ENCODE data around the gene PPP4R4. TPM values are rescaled to one million over a fixed set of nuclear protein-coding genes. Genes with fewer than 3 reads are reported as not detected.

Gene PPP4R4
- total RNA-seq (under 1 TPM; 0.10 to 0.93 TPM), polyA plus RNA-seq (under 1 TPM in 1 of 2 donors, not detected in 1; 0.08 TPM)
- long read RNA-seq, donor 1: 0 reads
- long read RNA-seq, donor 2: 0 reads

DNA sequence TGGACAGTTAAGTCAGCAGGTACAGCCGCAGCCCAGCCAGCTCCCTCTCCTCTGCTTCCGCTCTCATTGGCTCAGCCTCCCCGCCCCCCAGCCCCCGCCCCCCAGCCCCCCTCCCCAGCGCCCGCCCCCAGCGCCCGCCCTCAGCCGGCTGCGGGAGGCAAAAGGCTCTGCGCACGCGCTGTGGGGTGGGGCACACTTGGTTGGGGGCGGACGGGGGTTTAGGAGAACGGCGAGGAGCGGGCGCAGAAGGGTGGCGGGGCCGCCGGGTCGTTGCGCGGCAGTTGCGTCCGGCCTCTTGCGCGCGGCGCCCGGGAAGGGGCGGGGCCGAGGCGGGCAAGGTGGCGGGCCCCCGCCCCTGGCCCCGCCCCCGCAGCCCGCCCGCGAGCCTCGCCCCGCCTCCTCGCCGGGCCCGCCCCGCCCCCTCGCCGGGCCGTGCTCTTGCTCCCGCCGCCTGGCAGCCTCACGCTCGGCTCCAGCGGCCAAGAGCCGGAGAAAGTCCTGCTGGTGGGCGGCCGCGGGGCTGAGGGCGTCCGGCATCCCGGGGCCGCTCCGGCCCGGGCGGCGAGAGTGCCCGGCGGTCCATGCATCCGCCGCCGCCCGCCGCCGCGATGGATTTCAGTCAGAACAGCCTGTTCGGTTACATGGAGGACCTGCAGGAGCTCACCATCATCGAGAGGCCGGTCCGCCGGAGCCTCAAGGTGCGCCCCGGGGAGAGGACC is at the start of gene PPP4R4:
TSS of gene PPP4R4 (plus strand) at position 438 of the 719 bp plus-strand sequence. CDS start at position 582, 144 bp downstream.
- Histone ChIP-seq H3K27me3 (ENCODE audit: control insufficient read depth in 1 of 2, insufficient read depth in 2 of 2, low read length in 1 of 2) (no peaks in the 10 kb centered on the region), H3K27ac (ENCODE audit: low read depth in 1 of 2, low read length in 2 of 2) (peak within 1 kb of the TSS in 1 of 2 donors; percentile 83), H3K9me3 (ENCODE audit: control insufficient read depth, low read length) (no peaks in the 10 kb centered on the region), H3K4me1 (ENCODE audit: control insufficient read depth in 1 of 2, insufficient read depth in 2 of 2, low read length in 2 of 2) (no peaks in the 10 kb centered on the region), H3K36me3 (ENCODE audit: control insufficient read depth in 1 of 2, insufficient read depth in 2 of 2, low read length in 1 of 2) (no peaks in the 10 kb centered on the region), H3K4me3 (ENCODE audit: low read length in 2 of 2) (peak within 1 kb of the TSS; percentile 44 to 68)
- intact Hi-C loops (cut with DNase I): no loop called here
- 0 to 1% methylated on average over 13 to 84 of the region's 84 CpGs for WGBS, 2 donors
- DNase-seq: peak; percentile 90 to 93
- ATAC-seq (ENCODE audit: low FRiP score): peak; percentile 92

DNA sequence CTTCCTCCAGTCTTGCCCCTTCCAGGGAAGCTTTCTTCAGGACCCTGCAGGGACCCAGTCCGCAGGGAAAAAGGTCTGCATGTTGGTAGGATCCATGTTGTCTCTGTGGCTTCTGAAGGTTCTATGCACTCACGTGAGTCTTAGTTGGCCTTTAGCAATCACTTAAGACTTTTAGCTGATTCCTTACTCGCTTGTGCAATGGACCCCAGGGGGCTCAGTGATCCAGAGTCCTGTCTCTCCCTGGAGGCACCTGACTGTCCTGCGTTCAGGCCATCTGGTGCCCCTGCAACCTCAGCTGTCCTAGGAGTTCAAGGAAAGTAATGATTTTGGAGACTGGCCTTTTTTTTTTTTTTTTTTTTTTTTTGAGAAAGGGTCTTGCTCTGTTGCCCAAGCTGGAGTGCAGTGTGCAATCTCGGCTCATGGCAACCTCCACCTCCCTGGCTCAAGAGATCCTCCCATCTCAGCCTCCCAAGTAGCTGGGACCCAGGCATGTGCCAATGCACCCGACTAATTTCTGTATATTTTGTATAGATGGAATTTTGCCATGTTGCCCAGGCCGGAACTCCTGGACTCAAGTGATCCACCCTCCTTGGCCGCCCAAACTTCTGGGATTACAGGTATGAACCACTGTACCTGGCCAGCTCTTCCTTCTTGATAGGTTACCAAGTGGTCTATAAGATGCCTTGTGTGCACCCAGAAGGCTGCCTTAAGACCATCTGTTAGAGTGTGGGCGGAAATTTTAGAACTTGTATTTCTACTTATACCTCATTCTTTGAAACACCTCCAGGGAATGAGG is 49.3 kb upstream of the PPP4R4 start:
- Histone ChIP-seq H3K9me3 (ENCODE audit: control insufficient read depth, low read length) (peaks cover 5% of the 10 kb centered on the region), H3K36me3 (ENCODE audit: control insufficient read depth in 1 of 2, insufficient read depth in 2 of 2, low read length in 1 of 2) (no peaks in the 10 kb centered on the region), H3K4me3 (ENCODE audit: low read length in 2 of 2) (no peak overlapping the region), H3K4me1 (ENCODE audit: control insufficient read depth in 1 of 2, insufficient read depth in 2 of 2, low read length in 2 of 2) (no peaks in the 10 kb centered on the region), H3K27ac (ENCODE audit: low read depth in 1 of 2, low read length in 2 of 2) (no peak overlapping the region), H3K27me3 (ENCODE audit: control insufficient read depth in 1 of 2, insufficient read depth in 2 of 2, low read length in 1 of 2) (no peaks in the 10 kb centered on the region)
- DNase-seq (no peak), ATAC-seq (ENCODE audit: low FRiP score) (no peak)
- intact Hi-C loops (cut with DNase I): loop anchor here in 1 of 2 donors (5.0 kb wide), 1 partner anchor 42 kb away; the partner anchor contains the start of genes DDX24 and IFI27L1
- 78 to 92% methylated on average over 9 of the region's 9 CpGs for WGBS, 2 donors

DNA sequence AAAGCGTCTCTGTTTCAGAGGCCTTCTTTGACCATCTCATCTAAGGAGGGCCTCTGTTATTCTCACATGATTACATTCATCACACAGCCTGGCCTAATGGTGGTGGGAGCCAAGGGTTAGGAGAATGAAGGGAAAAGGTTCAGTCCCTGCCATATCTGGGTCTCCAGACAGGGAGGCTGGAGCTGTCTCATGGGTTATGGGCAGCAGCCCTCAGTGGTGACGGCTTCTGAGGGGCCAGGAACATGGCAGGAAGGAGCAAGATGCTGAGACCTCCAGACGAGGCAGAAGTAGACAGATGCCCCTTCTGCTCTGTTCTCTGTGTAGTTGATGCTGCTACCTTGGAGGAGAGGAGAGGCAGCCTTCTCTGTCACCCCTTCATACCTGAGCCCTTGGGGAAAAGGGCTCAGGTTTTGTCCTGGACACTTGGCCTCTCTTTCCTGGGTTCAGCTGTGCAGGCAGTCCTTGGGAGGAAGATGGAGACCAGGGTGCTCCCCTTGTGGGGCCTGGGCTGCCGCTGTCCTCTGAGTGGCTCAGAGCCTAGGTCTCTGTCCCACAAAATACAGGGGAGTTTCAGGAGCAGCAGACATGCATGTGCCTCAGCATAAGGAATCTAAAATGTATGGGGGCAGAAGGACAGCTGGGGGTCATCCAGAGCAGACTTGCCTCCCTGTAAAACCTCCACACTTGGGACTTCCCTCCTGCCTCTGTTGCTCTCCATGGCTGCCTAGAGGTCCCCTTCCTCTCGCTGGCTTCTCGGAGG is 48.3 kb upstream of the PPP4R4 start:
- H3K27me3 ChIP-seq (ENCODE audit: control insufficient read depth in 1 of 2, insufficient read depth in 2 of 2, low read length in 1 of 2): no peaks in the 10 kb centered on the region
- DNase-seq (no peak), ATAC-seq (ENCODE audit: low FRiP score) (no peak)
- no peaks in the 10 kb centered on the region for H3K9me3 ChIP-seq (ENCODE audit: control insufficient read depth, low read length)
- no peak overlapping the region for H3K27ac ChIP-seq (ENCODE audit: low read depth in 1 of 2, low read length in 2 of 2)
- H3K36me3 ChIP-seq (ENCODE audit: control insufficient read depth in 1 of 2, insufficient read depth in 2 of 2, low read length in 1 of 2): no peaks in the 10 kb centered on the region
- intact Hi-C loops (cut with DNase I): loop anchor here in 1 of 2 donors (5.0 kb wide), 1 partner anchor 44 kb away; the partner anchor contains the start of genes DDX24 and IFI27L1
- WGBS, 2 donors: 91% methylated on average over 6 of the region's 6 CpGs
- H3K4me3 ChIP-seq (ENCODE audit: low read length in 2 of 2): no peak overlapping the region
- no peaks in the 10 kb centered on the region for H3K4me1 ChIP-seq (ENCODE audit: control insufficient read depth in 1 of 2, insufficient read depth in 2 of 2, low read length in 2 of 2)

DNA sequence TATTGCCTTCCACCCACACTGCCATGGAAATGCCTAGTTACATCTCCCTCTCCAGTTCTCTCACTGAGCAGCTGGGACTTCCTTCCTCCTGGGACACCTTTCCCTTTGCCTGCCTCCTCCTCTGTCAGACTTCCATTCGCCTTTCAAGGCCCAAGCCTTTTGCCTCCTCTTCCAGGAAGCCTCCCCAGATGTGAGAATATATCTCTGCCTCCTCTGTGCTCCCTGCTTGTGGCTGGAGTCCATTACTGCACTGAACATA is 47.8 kb upstream of the PPP4R4 start:
- DNase-seq (no peak), ATAC-seq (ENCODE audit: low FRiP score) (no peak)
- WGBS, 2 donors: 84 to 88% methylated on average over 1 of the region's 1 CpG
- H3K27me3 ChIP-seq (ENCODE audit: control insufficient read depth in 1 of 2, insufficient read depth in 2 of 2, low read length in 1 of 2): no peaks in the 10 kb centered on the region
- H3K9me3 ChIP-seq (ENCODE audit: control insufficient read depth, low read length): no peaks in the 10 kb centered on the region
- no peaks in the 10 kb centered on the region for H3K36me3 ChIP-seq (ENCODE audit: control insufficient read depth in 1 of 2, insufficient read depth in 2 of 2, low read length in 1 of 2)
- no peak overlapping the region for H3K4me3 ChIP-seq (ENCODE audit: low read length in 2 of 2)
- intact Hi-C loops (cut with DNase I): loop anchor here in 1 of 2 donors (5.0 kb wide), 1 partner anchor 44 kb away; the partner anchor contains the start of genes DDX24 and IFI27L1
- no peak overlapping the region for H3K27ac ChIP-seq (ENCODE audit: low read depth in 1 of 2, low read length in 2 of 2)
- H3K4me1 ChIP-seq (ENCODE audit: control insufficient read depth in 1 of 2, insufficient read depth in 2 of 2, low read length in 2 of 2): no peaks in the 10 kb centered on the region

DNA sequence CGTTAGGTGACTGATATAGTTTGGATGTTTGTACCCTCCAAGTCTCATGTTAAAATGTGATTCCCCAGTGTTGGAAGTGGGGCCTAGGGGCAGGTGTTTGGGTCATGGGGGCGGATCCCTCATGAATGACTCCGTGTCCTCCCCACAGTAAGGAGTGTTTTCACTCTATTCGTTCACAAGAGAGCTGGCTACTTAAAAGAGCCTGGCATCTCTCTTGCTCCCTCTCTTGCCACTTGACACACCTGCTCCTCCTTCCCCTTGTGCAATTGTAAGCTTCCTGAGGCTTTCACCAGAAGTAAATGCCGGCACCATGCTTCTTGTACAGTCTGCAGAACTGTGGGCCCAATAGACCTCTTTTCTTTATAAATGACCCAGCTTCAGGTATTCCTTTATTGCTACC is 47.3 kb upstream of the PPP4R4 start:
- no peak for ATAC-seq (ENCODE audit: low FRiP score)
- intact Hi-C loops (cut with DNase I): loop anchor here in 1 of 2 donors (5.0 kb wide), 1 partner anchor 44 kb away; the partner anchor contains the start of genes DDX24 and IFI27L1

GRCh38 chr14:94127330-94127729 is 46.8 kb upstream of the PPP4R4 start:
- Histone ChIP-seq H3K4me1 (ENCODE audit: control insufficient read depth in 1 of 2, insufficient read depth in 2 of 2, low read length in 2 of 2) (no peaks in the 10 kb centered on the region), H3K9me3 (ENCODE audit: control insufficient read depth, low read length) (no peaks in the 10 kb centered on the region), H3K4me3 (ENCODE audit: low read length in 2 of 2) (no peak overlapping the region), H3K36me3 (ENCODE audit: control insufficient read depth in 1 of 2, insufficient read depth in 2 of 2, low read length in 1 of 2) (no peaks in the 10 kb centered on the region), H3K27ac (ENCODE audit: low read depth in 1 of 2, low read length in 2 of 2) (no peak overlapping the region), H3K27me3 (ENCODE audit: control insufficient read depth in 1 of 2, insufficient read depth in 2 of 2, low read length in 1 of 2) (no peaks in the 10 kb centered on the region)
- DNase-seq: no peak
- 94 to 97% methylated on average over 6 of the region's 6 CpGs for WGBS, 2 donors
- intact Hi-C loops (cut with DNase I): loop anchor here in 1 of 2 donors (5.0 kb wide), 1 partner anchor 45 kb away; the partner anchor contains the start of genes DDX24 and IFI27L1
- no peak for ATAC-seq (ENCODE audit: low FRiP score)

More for the DNA sequence above, 47.3 kb upstream of the PPP4R4 start:
- H3K27me3 ChIP-seq (ENCODE audit: control insufficient read depth in 1 of 2, insufficient read depth in 2 of 2, low read length in 1 of 2): no peaks in the 10 kb centered on the region
- 89% methylated on average over 5 of the region's 5 CpGs for WGBS, 2 donors
- no peak overlapping the region for H3K4me3 ChIP-seq (ENCODE audit: low read length in 2 of 2)
- no peak overlapping the region for H3K27ac ChIP-seq (ENCODE audit: low read depth in 1 of 2, low read length in 2 of 2)
- H3K4me1 ChIP-seq (ENCODE audit: control insufficient read depth in 1 of 2, insufficient read depth in 2 of 2, low read length in 2 of 2): no peaks in the 10 kb centered on the region
- H3K9me3 ChIP-seq (ENCODE audit: control insufficient read depth, low read length): no peaks in the 10 kb centered on the region
- no peaks in the 10 kb centered on the region for H3K36me3 ChIP-seq (ENCODE audit: control insufficient read depth in 1 of 2, insufficient read depth in 2 of 2, low read length in 1 of 2)
- DNase-seq: no peak

- peak overlapping the region in 1 of 2 donors; percentile 46 for H3K27ac ChIP-seq (ENCODE audit: low read depth in 1 of 2, low read length in 2 of 2)
- H3K27me3 ChIP-seq (ENCODE audit: control insufficient read depth in 1 of 2, insufficient read depth in 2 of 2, low read length in 1 of 2): no peaks in the 10 kb centered on the region
- no peaks in the 10 kb centered on the region for H3K9me3 ChIP-seq (ENCODE audit: control insufficient read depth, low read length)
- no peak overlapping the region for H3K4me3 ChIP-seq (ENCODE audit: low read length in 2 of 2)
- no peak for DNase-seq
- no peak for ATAC-seq (ENCODE audit: low FRiP score)
- no peaks in the 10 kb centered on the region for H3K4me1 ChIP-seq (ENCODE audit: control insufficient read depth in 1 of 2, insufficient read depth in 2 of 2, low read length in 2 of 2)
- H3K36me3 ChIP-seq (ENCODE audit: control insufficient read depth in 1 of 2, insufficient read depth in 2 of 2, low read length in 1 of 2): no peaks in the 10 kb centered on the region
- 90 to 92% methylated on average over 14 of the region's 14 CpGs for WGBS, 2 donors
- intact Hi-C loops (cut with DNase I): loop anchor here (2.0 to 5.0 kb wide), 2 partner anchors 46 to 48 kb away; partner anchors contain the start of genes DDX24 (in 2 of the 2) and IFI27L1 (in 2 of the 2)
These were observed 45.8 kb upstream of the PPP4R4 start for GRCh38 chr14:94128216-94128839.

All from aorta (tissue), 5 donors.